ENCODE results near the gene ACSM4. TPM values are rescaled to one million over a fixed set of nuclear protein-coding genes. Genes with fewer than 3 reads are reported as not detected.

The ACSM4 gene
- total and polyA plus RNA-seq, 9 of the 15 experiments (the other 6 are each of a cell fraction or from before 2014, with no cell fraction given): not detected

- no peak for TF ChIP-seq NRF1 (conservative IDR thresholded peaks at IDR 0.05 in 1 of 2, IDR thresholded peaks at IDR 0.05 in 1 of 2)
- TF ChIP-seq BHLHE40 (IDR thresholded peaks at IDR 0.05; ENCODE audit: low read length): no peak
- TF ChIP-seq ZSCAN32 (CRISPR knock-in tag; IDR thresholded peaks at IDR 0.05): no peak
- TF ChIP-seq KLF10 (CRISPR knock-in tag; IDR thresholded peaks at IDR 0.05): no peak
- no peak for TF ChIP-seq ARID3A (IDR thresholded peaks at IDR 0.05; ENCODE audit: borderline replicate concordance, low read depth, low read length)
- TF ChIP-seq FOXP4 (CRISPR knock-in tag; IDR thresholded peaks at IDR 0.05; ENCODE audit: borderline replicate concordance): no peak
- Histone ChIP-seq H3K79me2 (ENCODE audit: control insufficient read depth, insufficient read depth, low read length) (no peaks in the 10 kb centered on the region), H3K4me2 (ENCODE audit: insufficient read depth, low read length) (no peak overlapping the region), H4K20me1 (replicated peaks; ENCODE audit: control insufficient read depth, insufficient read depth, low read length) (no peaks in the 10 kb centered on the region), H3K36me3 (ENCODE audit: control insufficient read depth, insufficient read depth, low read length) (no peaks in the 10 kb centered on the region), H3K27me3 (ENCODE audit: control insufficient read depth in 2 of 2, insufficient read depth in 2 of 2, low read length in 2 of 2) (no peaks in the 10 kb centered on the region), H2AFZ (ENCODE audit: low read depth, low read length) (no peak overlapping the region), H3K4me1 (replicated peaks in 1 of 2; ENCODE audit: control insufficient read depth in 2 of 2, insufficient read depth in 2 of 2, low read length in 2 of 2) (peaks cover 0 to 14% of the 10 kb centered on the region in 2 experiments; a peak in 3 of 5 replicates), H3K9ac (ENCODE audit: insufficient read depth in 1 of 2, low read depth in 2 of 2, low read length in 2 of 2) (no peak overlapping the region), H3K4me3 (no peak overlapping the region), H3K27ac (ENCODE audit: extremely low read depth, low read depth, low read length) (no peak overlapping the region), H3K9me3 (replicated peaks; ENCODE audit: control insufficient read depth, insufficient read depth, low read depth, low read length) (no peaks in the 10 kb centered on the region), H3K9me1 (ENCODE audit: control insufficient read depth, insufficient read depth, low read length) (no peaks in the 10 kb centered on the region)
- WGBS (ENCODE audit: insufficient coverage, low coverage, missing lambda C conversion rate): 46% methylated on average over 4 of the region's 4 CpGs
- ATAC-seq: no peak
- intact Hi-C loops (cut with micrococcal nuclease): no loop called here
- in situ Hi-C loops (cut with MboI): no loop called here
- ChIA-PET CTCF (ENCODE audit: low intra/inter-chr PET ratio) (no interaction called here), POLR2A (interaction anchor here (0.6 kb wide), 1 partner anchor 29 kb away, joined by 3 read pairs; no protein-coding TSS in a partner anchor)
- FAIRE-seq: no peak
- BruUV-seq (replicated peaks): no TSS peak
- no peak for DNase-seq (ENCODE audit: extremely low read depth in 1 of 4, low spot score in 3 of 4)
Observed at GRCh38 chr12:7349418-7349817, 45.5 kb downstream of the ACSM4 start.
